Epidermal melanocyte (primary cell): Measurements from ENCODE around the gene TBC1D2.
"Not testable (repeated sequence)": the region's sequence is repeated elsewhere in the genome, so short reads cannot be mapped to it uniquely, and the experiment has no call there.

Experiments
- DNase-seq: peaks from one replicate; pipeline ENCODE4 v3.0.0; 2011; ENCODE audit warnings: low spot score; ENCODE audit not compliant: insufficient read length

The TBC1D2 gene

DNA sequence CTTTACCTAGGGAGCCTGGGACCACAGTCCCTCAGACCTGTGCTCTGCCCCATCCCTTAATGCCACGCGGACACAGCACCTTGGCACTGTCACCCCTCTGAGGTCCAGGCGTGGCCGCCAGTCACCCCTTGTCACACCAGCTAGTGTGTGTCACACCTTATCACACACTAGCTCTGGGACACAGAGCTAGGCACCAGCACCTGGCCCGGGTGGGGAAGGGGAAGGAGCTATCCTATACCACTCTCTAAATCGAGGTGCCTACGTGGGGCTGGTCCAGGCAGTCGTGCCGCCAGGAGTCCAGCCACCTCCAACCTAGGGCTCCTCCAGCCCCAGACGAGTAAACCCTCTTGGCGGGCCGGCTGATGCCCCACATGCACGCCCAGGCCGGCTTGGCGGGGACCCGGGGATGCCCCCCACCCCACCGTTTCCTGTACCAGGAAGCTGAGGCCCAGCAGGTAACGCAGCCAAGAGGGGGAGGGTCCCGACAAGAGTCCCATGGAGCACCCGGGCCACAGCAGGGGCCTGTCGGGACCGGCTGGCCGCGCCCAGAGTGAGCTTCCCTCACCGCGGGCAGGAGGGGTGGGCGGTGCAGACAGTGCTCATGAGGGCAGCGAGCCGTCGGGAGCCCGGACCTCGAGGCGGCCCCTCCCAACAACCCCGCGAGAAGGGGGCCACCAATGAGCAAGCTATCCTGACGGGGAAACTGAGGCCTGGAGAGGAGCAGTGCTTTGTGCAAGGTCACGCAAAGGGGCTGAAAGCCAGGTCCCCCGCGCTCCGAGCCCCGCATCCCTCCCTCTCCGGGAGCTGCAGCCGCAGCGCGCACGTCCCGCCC lies 63.6 kb downstream of the TBC1D2 start:
- DNase-seq: no peak

- no peak for DNase-seq
These were observed 64.3 kb downstream of the TBC1D2 start for GRCh38 chr9:98191181-98191608.

- no peak for DNase-seq
These were observed 64.7 kb downstream of the TBC1D2 start for GRCh38 chr9:98190757-98191105.

DNA sequence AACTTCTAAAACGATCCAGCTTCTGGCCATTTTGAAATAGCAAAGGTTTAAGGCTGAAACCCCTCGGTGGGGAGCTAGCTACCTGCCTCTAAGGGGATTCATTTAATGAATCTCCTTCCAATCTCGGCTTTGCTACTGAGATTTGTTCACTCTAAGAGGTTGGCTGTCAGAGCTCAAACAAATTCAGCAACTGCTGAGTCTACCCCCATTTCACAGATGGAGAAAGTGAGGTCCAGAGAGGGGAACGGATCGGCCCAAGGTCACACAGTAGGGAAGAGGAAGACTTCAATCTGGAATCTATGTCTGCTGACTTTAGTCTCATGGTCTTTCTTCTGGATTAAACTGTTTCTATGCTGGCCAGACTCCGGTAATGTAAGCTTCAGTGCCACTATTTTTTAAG lies 66.0 kb downstream of the TBC1D2 start:
- DNase-seq: no peak

DNA sequence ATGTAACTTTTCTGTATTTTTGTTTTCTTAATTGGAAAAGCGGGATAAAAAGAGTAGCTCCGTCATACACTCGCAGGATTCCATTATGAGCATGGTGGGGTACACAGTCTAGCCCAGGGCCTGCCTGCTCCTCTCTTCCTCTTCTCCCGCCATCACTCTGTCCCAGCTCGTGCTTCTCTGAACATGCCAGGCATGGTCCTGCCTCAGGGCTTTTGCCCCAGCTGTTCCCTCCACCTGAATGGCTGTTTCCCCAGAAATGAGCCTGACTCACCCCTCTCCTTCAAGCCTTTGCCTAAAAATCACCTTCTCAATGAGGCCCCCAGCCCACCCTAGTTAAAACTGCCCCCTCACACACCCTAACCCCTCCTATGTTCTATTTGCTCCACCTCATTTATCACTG lies 67.5 kb downstream of the TBC1D2 start:
- DNase-seq: no peak

DNA sequence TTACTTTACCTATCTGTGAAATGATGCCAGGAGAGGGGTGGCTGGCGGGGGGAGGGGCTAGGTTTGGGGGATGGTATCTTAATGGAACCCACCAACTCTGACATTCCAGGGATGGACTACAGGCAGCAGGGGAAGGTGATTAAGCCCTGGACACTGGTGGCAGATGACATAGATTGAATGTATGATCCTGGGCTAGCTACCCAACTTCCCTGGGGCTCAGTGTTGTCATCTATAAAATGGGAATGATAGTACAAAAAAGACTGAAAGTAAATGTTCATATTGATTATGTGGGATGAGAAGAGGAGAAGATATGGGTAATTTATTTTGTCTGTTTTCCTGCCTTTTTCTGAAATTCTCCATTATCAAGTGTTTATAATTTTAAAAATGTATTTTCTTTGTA lies 69.2 kb downstream of the TBC1D2 start:
- no peak for DNase-seq

DNA sequence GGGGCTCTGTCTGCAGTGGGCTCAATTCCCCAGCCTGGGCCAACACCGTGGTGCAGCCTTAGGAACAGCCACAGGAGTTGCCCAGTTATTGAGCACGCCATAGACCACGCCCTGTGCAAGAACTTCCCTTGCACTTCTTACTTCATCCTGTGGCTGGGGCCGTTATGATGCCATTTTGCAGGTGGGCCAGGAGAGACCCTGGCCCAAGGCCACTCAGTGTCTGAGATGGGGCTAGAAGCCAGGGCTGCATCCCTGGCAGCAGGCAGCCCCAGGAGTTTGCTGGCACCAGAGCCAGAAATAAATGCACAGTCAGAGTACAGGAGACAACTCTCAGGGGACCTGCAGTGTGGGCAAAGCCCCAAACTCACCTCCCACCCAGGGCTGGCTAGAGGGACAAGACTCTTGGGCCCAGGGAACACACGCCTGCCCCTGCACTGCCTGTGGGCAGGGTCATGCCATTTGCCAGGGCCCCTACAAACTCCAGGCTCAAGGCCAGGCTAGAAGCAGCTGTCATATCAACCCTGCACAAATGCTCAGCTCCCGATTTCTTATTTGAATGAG lies 69.8 kb downstream of the TBC1D2 start:
- DNase-seq: no peak

DNA sequence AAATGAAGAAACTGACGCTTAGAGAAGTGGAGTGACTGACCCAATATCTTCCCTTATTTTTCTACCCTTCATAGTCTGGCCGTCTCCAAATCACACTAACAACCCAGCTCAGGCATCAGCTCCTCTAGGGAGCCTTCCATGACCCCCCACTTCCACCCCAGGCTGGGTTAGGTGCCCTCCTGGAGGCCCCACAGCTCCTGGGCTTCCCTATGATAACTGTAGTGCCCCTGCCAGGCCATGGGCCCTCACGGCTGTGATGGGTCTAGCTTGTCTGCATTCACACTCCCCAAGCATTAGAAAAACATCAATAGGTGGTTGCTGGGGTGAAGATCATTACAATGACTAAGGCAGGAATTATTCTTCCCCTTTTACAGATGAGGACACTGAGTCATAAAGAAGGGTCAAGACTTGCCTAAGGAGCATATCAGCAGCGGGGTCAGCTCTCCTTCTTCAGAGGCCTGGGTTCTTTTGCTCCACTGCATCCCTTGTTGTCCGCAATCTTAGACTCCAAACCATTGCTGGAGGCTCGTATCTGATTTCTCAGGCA lies 70.4 kb downstream of the TBC1D2 start:
- no peak for DNase-seq

DNA sequence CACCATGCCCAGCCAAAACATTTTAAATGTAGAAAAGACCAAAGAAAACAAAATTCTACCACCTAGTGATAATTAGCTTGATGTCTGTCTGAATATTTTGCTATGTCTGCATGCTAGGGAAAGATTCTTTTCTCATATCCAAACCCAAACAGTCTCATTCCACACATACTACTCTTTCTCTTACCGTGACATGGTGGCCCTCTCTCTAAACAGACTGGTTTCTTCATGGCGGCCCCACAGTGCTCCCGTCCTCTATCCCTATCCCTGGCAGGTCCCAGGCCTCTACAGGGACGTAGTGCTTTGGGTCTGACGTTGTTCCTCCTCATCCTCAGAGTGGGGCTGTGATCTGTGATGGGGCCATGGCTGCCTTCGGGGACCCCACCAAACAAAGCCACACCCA lies 71.1 kb downstream of the TBC1D2 start:
- no peak for DNase-seq

GRCh38 chr9:98182889-98183599 lies 72.4 kb downstream of the TBC1D2 start:
- no peak for DNase-seq

DNA sequence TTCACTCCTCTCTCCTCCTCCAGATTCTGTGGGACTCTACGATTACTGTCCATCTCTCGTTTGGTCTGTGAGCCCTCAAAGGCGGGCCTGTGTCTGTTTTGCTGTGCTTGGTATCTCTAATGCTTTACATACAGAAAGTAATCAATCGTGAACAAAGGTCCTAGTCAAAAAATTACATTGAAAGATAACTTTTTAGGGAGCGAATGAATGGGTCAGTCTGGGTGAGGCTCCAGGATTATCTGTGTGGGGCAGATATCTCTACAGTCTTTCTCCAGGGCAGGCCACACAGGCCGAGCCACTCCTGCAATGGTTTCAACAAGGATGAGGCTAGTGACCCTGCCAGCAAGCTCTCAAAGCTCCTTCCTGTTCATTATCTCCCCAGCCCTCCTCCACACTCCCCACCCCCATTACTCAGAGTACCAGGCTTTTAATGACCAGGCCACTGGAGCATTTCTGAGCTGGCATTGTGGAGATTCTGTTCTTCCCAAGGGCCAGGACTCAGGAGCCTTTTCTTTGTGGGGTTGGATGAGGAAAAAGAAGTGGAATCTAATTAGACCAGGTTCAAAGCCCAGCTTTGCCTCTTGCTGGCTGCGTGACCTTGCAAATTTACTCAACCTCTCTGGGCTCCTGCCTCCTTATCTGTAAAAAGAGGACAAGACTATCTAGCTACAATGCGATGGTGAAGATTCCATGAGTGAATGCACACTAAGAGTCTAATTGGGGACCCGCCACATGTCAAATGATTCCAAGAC lies 73.2 kb downstream of the TBC1D2 start:
- DNase-seq: no peak

DNA sequence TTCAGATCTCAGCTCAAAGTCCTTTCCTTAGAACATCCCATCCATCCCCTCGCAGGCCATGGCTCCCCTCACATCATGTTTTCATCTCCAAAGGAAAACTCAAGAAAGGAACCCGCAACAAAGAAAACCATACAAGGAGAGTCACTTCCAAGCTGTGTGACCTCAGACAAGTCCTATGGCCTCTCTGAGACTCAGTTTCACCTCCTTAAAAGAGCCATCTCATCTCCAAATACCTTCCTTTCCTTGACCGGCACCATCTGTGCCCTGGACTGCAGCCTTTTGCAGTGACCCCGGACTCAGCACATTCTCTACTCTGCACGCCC lies 73.7 kb downstream of the TBC1D2 start:
- DNase-seq: no peak

DNA sequence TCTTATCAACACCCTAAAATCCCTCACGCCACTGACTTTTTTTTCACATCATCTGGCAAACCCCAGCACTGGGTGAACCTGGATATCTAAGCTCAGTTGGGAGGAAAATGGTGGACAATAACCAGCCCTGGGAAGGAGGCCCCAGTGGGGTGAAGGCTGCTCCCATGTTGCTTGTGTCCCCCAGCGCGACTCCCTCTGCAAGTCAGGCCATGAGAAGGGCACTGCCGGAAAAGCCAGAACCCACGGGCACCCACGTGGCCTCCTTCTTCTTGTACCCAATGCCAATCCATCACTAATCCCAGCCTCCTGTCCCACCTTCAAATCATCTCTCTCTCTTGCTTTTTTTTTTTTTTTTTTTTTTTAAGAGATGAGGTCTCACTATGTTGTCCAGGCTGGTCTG lies 74.5 kb downstream of the TBC1D2 start:
- no peak for DNase-seq

GRCh38 chr9:98178874-98179850 lies 76.3 kb downstream of the TBC1D2 start:
- no peak for DNase-seq

DNA sequence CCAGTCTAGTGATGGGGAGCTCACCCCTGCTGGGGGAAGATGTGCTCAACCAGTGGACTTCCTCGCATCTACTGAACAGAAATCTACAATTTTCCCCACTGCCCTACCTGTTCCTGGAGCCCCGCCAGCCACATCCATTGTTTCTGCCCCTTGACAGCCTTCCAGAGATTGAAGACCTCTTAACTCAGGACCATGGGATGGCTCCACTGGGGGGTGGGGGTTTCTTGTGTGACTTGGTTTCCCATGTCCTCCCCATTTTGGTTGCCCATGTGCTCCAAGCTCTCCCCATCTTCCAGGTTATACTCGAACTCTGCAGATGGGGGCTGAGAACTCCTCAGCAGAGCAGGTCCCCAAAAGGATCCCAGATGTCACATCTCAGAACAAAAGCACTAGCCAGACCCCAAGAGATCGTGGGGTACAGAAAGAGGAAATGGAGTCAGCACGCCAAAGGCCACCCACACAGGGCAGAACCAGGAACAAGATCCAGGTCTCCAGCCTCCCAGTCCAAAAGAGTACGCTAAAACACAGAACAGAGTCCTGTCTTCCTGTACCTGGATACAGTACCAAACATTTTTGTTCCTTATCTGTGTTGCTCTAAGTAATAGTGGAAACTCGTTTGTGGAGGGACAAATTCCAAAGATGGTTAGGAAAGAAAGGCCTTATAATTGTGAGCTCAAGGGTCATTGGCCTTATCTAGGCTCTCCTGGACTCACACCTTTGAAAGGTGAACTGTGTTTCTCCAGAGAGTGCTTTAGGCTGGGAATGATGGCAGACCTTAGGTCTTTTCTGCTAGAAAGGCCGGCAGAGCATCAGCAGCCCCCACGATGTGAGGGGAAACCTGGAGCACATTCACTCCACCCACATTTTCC lies 78.8 kb downstream of the TBC1D2 start:
- no peak for DNase-seq

GRCh38 chr9:98175762-98176161 lies 79.7 kb downstream of the TBC1D2 start:
- DNase-seq: no peak

GRCh38 chr9:98175028-98175569 lies 80.3 kb downstream of the TBC1D2 start:
- no peak for DNase-seq

- DNase-seq: not testable (repeated sequence)
These were observed 80.9 kb downstream of the TBC1D2 start for GRCh38 chr9:98174502-98174918.

GRCh38 chr9:98173181-98173580 lies 82.3 kb downstream of the TBC1D2 start:
- DNase-seq: no peak
